B cell (primary cell): Measurements from ENCODE around the gene GOLGA6L10. TPM values are rescaled to one million over a fixed set of nuclear protein-coding genes. Genes with fewer than 3 reads are reported as not detected.
"Not testable (repeated sequence)": the region's sequence is repeated elsewhere in the genome, so short reads cannot be mapped to it uniquely, and the experiment has no call there.

Experiments
- ATAC-seq: fragments of 200-7000 bp; cut with Tn5 transposase; one replicate; pipeline ENCODE4 v1.10.0; 2021; ENCODE audit warnings: low read depth, mild to moderate bottlenecking, moderate number of reproducible peaks, moderate library complexity
- CTCF ChIA-PET: fragments of 350-600 bp; sonication (Branson Sonifier 250); formaldehyde crosslinking; loops from one replicate; lab custom pipeline; 2021; ENCODE audit warnings: antibody characterized with exemption, inconsistent platforms; lab: Charles Lee
- POLR2A ChIA-PET: fragments of 350-600 bp; sonication (Branson Sonifier 250); formaldehyde crosslinking; loops from one replicate; lab custom pipeline; 2021; ENCODE audit warnings: antibody characterized with exemption; lab: Charles Lee
- DNase-seq: peaks from one replicate; pipeline ENCODE4 v3.0.0; 2013
- H2AFZ ChIP-seq: 2 replicates; pipeline ENCODE4 v1.6.1; 2012; ENCODE audit warnings: mild to moderate bottlenecking, low read depth, low read length; ENCODE audit not compliant: insufficient read depth, poor library complexity, severe bottlenecking
- H3K27ac ChIP-seq, 2 donors: 1 replicate in 1 of 2; 2 replicates in 1 of 2; pipeline ENCODE4 v1.5.1; 2012 to 2013; ENCODE audit warnings: low read length in 2 of 2, mild to moderate bottlenecking in 2 of 2, moderate library complexity in 1 of 2
- H3K27me3 ChIP-seq, 4 experiments: fragments of 200-600 bp in 1 of 4; sonication (generic) in 1 of 4; replicated peaks in 1 of 4; 1 replicate in 2 of 4; 2 replicates in 2 of 4; pipeline versions ENCODE4 v1.6.1 to v1.7.0; 2013 to 2016; ENCODE audit warnings: low read length in 3 of 4, mild to moderate bottlenecking in 2 of 4, mixed read lengths in 1 of 4, moderate library complexity in 1 of 4; ENCODE audit not compliant: insufficient read depth in 4 of 4, control insufficient read depth in 3 of 4; ENCODE audit errors: control extremely low read depth in 1 of 4
- H3K36me3 ChIP-seq, 2 experiments: replicated peaks in 1 of 2; 1 replicate in 1 of 2; 2 replicates in 1 of 2; pipeline versions ENCODE4 v1.6.1 to v1.7.1; 2013; ENCODE audit warnings: low read length in 1 of 2; ENCODE audit not compliant: insufficient read depth in 2 of 2, control insufficient read depth in 1 of 2; ENCODE audit errors: control extremely low read depth in 1 of 2, extremely low read depth in 1 of 2
- H3K4me1 ChIP-seq, 2 donors: fragments of 200-600 bp in 1 of 2; sonication (generic) in 1 of 2; 1 replicate in 1 of 2; 2 replicates in 1 of 2; pipeline versions ENCODE4 v1.5.1 to v1.6.1; 2013 to 2017; ENCODE audit warnings: low read length in 2 of 2; ENCODE audit not compliant: control insufficient read depth in 2 of 2, insufficient read depth in 2 of 2
- H3K4me2 ChIP-seq: replicated peaks from 2 replicates; pipeline ENCODE3; 2012; ENCODE audit warnings: mild to moderate bottlenecking, low read depth, low read length; ENCODE audit not compliant: poor library complexity, severe bottlenecking
- H3K4me3 ChIP-seq, 5 experiments: fragments of 200-600 bp in 1 of 5; sonication (generic) in 1 of 5; 1 replicate in 3 of 5; 2 replicates in 2 of 5; pipeline versions ENCODE4 v1.5.1 to v1.7.0; 2011 to 2016; ENCODE audit warnings: low read length in 4 of 5, mild to moderate bottlenecking in 4 of 5, low read depth in 2 of 5, control low read depth in 1 of 5, moderate library complexity in 1 of 5; ENCODE audit not compliant: insufficient read depth in 1 of 5; ENCODE audit errors: control extremely low read depth in 1 of 5, extremely low read depth in 1 of 5
- H3K79me2 ChIP-seq: fragments of 200-600 bp; sonication (generic); one replicate; pipeline ENCODE4 v1.6.0; 2016; ENCODE audit warnings: low read length; ENCODE audit not compliant: control insufficient read depth, insufficient read depth
- H3K9ac ChIP-seq: fragments of 200-600 bp; sonication (generic); 2 replicates; pipeline ENCODE4 v1.6.1; 2017; ENCODE audit warnings: mild to moderate bottlenecking, low read length, moderate library complexity
- H3K9me3 ChIP-seq, 3 donors: one replicate each; pipeline versions ENCODE4 v1.6.1 to v1.7.1; 2013; ENCODE audit warnings: low read length in 2 of 3; ENCODE audit not compliant: control insufficient read depth in 2 of 3, insufficient read depth in 1 of 3; ENCODE audit errors: control extremely low read depth in 1 of 3
- H4K20me1 ChIP-seq: 2 replicates; pipeline ENCODE4 v1.6.0; 2012; ENCODE audit warnings: mild to moderate bottlenecking, low read length; ENCODE audit not compliant: insufficient read depth, control insufficient read depth, poor library complexity, severe bottlenecking
- H3K27ac Mint-ChIP-seq: one replicate; pipeline ENCODE4 v1.8.0; 2021; ENCODE audit warnings: mixed read lengths
- H3K27me3 Mint-ChIP-seq: one replicate; pipeline ENCODE4 v1.8.0; 2021; ENCODE audit warnings: mixed read lengths
- H3K4me1 Mint-ChIP-seq: one replicate; pipeline ENCODE4 v1.8.0; 2021; ENCODE audit warnings: mixed read lengths
- H3K4me3 Mint-ChIP-seq: one replicate; pipeline ENCODE4 v1.8.0; 2021; ENCODE audit warnings: mixed read lengths
- H3K9me3 Mint-ChIP-seq: one replicate; pipeline ENCODE4 v1.8.0; 2022; ENCODE audit warnings: mixed read lengths; ENCODE audit not compliant: insufficient read depth
- EZH2 ChIP-seq: IDR thresholded peaks from 2 replicates; pipeline ENCODE4 v1.6.1; 2012; ENCODE audit warnings: borderline replicate concordance, low read depth, mild to moderate bottlenecking, moderate library complexity, low read length; ENCODE audit not compliant: insufficient read depth, poor library complexity, severe bottlenecking
- WGBS: methylation state at CpG from one replicate; pipeline ENCODE4 v1.1.5; 2013; ENCODE audit warnings: missing lambda C conversion rate; ENCODE audit not compliant: insufficient coverage; 5-methylcytosine and 5-hydroxymethylcytosine counted together
- intact Hi-C: fragments of 100-400 bp; cut with micrococcal nuclease; formaldehyde crosslinking; loops from one replicate; pipeline ENCODE4 v1.10.0; 2022
- polyA plus RNA-seq: library from polyadenylated mRNA; depleted of rRNA; stranded (reverse); fragments of >200 nt; gene quantifications from 2 replicates; pipeline ENCODE4 v1.2.3, GENCODE V29; 2012
- total RNA-seq, 2 donors: library from RNA; stranded (reverse); fragments of 120-200 nt in 1 of 2; gene quantifications; 1 replicate in 1 of 2; 2 replicates in 1 of 2; pipeline versions ENCODE4 v1.2.3 to v1.2.4, GENCODE V29; 2013 to 2022
- TF ChIP-seq, protein P1 (sequence below): fragments of 200-600 bp; IDR thresholded peaks from one replicate; pipeline ENCODE4 v1.8.0; 2022; ENCODE audit warnings: antibody characterized with exemption, mild to moderate bottlenecking

GOLGA6L10 gene
- total and polyA plus RNA-seq, 2 donors (not counting 1 experiment from before 2014, with no cell fraction given), result 0.73 to 1.1 TPM

DNA sequence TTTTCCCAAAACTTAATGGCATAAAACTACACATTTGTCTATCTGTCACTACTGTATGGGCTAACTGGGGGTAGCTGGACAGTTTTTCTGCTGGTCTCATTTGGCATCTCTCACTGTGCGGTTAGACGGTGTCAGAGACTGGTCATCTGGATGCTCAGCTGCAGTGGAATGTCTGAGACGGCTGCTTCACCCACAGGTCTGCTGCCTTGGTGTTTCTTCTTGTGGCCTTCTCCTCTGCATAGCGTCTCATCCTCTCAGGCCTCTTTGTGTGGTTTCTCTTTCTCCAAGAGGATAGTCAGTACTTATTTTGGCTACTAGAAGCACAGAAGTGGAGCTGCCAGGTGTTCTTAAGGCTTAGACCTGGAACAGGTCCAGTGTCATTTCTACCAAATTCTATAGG, 44.4 kb upstream of the GOLGA6L10 start:
- Histone ChIP-seq H2AFZ (no peak overlapping the region), H3K4me3 (no peak overlapping the region), H4K20me1 (no peaks in the 10 kb centered on the region), H3K9me3 (no peaks in the 10 kb centered on the region), H3K4me2 (no peak overlapping the region), H3K9ac (no peak overlapping the region), H3K79me2 (peaks cover 4% of the 10 kb centered on the region), H3K27me3 (no peaks in the 10 kb centered on the region), H3K27ac (no peak overlapping the region), H3K36me3 (no peaks in the 10 kb centered on the region), H3K4me1 (peaks cover under 1% of the 10 kb centered on the region in 2 donors)
- no peak for DNase-seq
- no peak for ATAC-seq
- H3K4me3 Mint-ChIP-seq, result no peak overlapping the region
- ChIA-PET POLR2A (no interaction called here), CTCF (no interaction called here)
- H3K27me3 Mint-ChIP-seq, result no peaks in the 10 kb centered on the region
- intact Hi-C loops, result no loop called here
- H3K27ac Mint-ChIP-seq, result no peak overlapping the region
- no peaks in the 10 kb centered on the region for H3K9me3 Mint-ChIP-seq
- peaks cover 2% of the 10 kb centered on the region for H3K4me1 Mint-ChIP-seq
- TF ChIP-seq, protein P1, sequence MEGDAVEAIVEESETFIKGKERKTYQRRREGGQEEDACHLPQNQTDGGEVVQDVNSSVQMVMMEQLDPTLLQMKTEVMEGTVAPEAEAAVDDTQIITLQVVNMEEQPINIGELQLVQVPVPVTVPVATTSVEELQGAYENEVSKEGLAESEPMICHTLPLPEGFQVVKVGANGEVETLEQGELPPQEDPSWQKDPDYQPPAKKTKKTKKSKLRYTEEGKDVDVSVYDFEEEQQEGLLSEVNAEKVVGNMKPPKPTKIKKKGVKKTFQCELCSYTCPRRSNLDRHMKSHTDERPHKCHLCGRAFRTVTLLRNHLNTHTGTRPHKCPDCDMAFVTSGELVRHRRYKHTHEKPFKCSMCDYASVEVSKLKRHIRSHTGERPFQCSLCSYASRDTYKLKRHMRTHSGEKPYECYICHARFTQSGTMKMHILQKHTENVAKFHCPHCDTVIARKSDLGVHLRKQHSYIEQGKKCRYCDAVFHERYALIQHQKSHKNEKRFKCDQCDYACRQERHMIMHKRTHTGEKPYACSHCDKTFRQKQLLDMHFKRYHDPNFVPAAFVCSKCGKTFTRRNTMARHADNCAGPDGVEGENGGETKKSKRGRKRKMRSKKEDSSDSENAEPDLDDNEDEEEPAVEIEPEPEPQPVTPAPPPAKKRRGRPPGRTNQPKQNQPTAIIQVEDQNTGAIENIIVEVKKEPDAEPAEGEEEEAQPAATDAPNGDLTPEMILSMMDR, result no peak
- TF ChIP-seq EZH2, result no peak
- WGBS, result 100% methylated on average over 3 of the region's 4 CpGs

DNA sequence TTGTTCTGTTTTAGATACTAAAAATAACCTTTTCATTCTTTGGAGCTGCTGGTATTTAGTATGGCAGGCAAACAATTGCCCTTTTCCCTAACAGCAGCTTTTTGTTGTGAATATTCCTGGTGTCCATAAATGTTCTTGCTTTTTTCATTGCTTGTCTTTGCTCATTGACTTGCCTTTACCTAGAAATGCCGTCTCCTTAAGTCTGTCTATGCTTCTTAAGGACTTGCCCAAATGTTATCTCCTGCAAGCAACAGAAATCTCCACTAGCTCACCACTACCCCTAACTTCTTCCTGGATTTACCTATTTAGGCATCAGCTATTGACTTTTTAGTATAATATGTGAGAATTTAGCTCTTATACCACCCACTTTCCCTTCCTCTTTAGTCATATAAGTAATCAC, 42.8 kb upstream of the GOLGA6L10 start:
- H3K27me3 Mint-ChIP-seq, ATAC-seq, H3K9me3 Mint-ChIP-seq, H2AFZ ChIP-seq, H3K4me3 ChIP-seq, H3K79me2 ChIP-seq, H3K4me1 ChIP-seq, POLR2A ChIA-PET, H3K27ac ChIP-seq, H3K4me2 ChIP-seq, H3K9me3 ChIP-seq, H3K4me3 Mint-ChIP-seq, H4K20me1 ChIP-seq, H3K36me3 ChIP-seq, H3K27ac Mint-ChIP-seq, H3K27me3 ChIP-seq, H3K4me1 Mint-ChIP-seq, CTCF ChIA-PET, H3K9ac ChIP-seq, intact Hi-C loops, DNase-seq: not testable (repeated sequence)
- WGBS, result 100% methylated on average over 1 of the region's 1 CpG

DNA sequence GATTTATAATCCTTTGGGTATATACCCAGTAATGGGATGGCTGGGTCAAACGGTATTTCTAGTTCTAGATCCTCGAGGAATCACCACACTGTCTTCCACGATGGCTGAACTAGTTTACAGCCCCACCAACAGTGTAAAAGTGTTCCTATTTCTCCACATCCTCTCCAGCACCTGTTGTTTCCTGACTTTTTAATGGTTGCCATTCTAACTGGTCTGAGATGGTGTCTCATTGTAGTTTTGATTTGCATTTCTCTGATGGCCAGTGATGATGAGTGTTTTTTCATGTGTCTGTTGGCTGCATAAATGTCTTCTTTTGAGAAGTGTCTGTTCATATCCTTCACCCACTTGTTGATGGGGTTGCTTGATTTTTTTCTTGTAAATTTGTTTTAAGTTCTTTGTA, 40.9 kb upstream of the GOLGA6L10 start:
- H3K9me3 ChIP-seq, H3K36me3 ChIP-seq, H3K9me3 Mint-ChIP-seq, H3K9ac ChIP-seq, CTCF ChIA-PET, H4K20me1 ChIP-seq, H3K4me1 ChIP-seq, H3K4me1 Mint-ChIP-seq, ATAC-seq, H3K4me2 ChIP-seq, H3K4me3 ChIP-seq, H3K27ac ChIP-seq, intact Hi-C loops, POLR2A ChIA-PET, H2AFZ ChIP-seq, H3K27me3 Mint-ChIP-seq, H3K4me3 Mint-ChIP-seq, H3K27ac Mint-ChIP-seq, H3K79me2 ChIP-seq, DNase-seq, H3K27me3 ChIP-seq: not testable (repeated sequence)
- no CpG with 5 or more reads among the region's 3 CpGs for WGBS
